Activated T-helper 1 cell treated with Interleukin-2 at 50 U/mL for 16 hours (primary cell): ENCODE results near the gene UQCRHL.

Experiments
- DNase-seq: peaks from one replicate; pipeline ENCODE4 v3.0.0-alpha.2; 2020; ENCODE audit warnings: low read depth

The UQCRHL gene

DNA sequence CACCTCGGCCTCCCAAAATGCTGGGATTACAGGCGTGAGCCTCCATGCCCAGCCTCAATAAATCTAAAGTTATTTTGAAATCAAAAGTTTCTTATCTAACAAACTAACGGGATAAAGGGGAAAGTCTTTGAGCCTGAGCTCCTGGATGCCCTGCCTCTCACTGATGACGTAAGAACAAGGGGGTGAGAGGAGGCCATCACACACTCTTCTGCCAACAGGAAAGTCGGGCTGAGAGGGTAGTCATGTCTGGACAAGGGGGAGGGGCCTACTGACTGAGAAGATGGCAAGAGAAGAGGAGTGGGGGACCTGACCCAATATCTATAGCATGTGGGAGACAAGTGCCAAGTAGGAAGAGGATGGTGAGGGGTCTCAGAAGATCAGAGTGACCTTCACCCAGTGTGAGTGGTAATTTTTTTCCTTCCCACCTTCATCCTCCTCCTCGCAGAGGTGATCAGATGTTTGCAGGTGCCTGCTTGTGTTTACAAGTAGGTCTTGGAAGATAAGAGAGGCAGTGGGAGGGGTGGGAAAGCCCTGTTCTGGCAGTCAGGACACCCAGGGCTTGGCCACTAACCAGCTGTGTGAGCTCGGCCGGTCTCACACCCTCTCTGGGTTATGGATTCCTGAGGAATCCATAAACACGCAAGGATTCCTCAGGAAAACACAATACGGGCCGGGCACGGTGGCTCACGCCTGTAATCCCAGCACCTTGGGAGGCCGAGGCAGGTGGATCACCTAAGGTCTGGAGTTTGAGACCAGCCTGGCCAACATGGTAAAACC lies 9.6 kb downstream of the UQCRHL start:
- DNase-seq, result no peak

DNA sequence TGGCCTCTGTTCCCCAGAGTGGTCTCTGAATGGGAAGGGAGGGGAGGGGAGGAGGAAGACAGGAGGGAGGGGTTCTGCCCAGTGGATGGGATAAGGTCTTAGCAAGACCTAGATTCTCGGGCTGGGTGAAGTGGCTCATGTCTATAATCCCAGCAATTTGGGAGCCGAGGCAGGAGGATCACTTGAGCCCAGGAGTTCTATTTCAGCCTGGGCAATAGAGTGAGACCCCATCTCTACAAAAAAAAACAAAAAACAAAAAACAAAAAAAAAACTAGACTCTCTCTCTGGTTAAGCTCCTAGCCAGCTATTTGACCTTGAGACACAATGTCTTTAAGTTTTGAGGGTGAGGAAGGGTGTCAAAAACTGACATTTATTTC lies 11.4 kb downstream of the UQCRHL start:
- no peak for DNase-seq

DNA sequence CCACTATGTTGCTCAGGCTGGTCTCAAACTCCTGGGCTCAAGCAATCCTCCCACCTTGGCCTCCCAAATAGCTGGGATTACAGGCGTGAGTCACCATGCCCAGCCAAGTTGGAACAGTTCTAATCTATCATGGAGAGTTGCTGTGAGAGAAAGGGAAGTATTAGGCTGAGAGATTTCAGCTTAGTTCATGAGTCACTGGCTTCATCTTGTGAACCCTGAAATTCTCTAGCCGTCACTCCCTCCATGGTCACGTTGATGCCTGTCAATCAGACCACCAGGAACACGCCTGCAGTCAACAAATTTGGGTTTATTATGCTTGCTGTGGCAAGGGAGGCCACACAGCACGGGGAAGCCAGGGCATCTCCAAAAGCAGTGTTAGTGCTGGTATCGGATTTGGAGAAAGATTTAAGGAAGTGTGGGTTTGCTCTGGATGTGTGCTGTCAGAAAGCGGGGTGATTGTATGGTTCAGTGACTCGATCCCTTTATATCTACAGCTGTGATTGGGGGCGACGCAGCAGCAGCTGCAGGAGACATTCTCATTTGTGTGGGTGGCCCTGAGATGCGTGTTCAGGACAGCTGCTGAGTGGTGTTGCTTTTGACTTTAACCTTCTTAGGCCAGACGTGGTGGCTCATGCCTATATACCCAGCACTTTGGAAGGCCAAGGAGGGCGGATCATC lies 18.7 kb downstream of the UQCRHL start:
- no peak for DNase-seq

- DNase-seq, result no peak
Measured at GRCh38 chr1:15786581-15786980, 20.9 kb downstream of the UQCRHL start.

GRCh38 chr1:15785683-15786082 lies 21.8 kb downstream of the UQCRHL start:
- DNase-seq, result no peak

GRCh38 chr1:15777909-15778707 lies 29.3 kb downstream of the UQCRHL start:
- no peak for DNase-seq

DNA sequence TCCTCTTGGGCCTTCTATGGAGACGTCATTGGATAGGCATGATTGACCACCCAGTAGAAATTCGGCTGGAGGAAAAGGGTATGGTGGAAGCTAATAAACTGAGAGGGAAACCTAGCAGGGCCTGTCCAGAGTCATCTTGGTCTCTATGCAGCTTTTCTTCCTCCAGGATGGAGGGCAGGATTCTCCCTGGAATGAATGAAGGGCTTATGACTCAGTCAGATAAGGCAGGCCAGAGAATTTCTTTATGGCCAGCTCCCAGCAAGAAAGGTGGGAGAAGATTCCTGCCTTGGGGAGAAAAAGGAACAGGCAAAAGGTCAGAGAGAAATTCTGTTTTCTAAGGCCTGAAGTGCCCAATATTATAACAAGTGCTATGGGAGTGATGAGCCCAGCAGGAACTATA lies 31.7 kb downstream of the UQCRHL start:
- no peak for DNase-seq

DNA sequence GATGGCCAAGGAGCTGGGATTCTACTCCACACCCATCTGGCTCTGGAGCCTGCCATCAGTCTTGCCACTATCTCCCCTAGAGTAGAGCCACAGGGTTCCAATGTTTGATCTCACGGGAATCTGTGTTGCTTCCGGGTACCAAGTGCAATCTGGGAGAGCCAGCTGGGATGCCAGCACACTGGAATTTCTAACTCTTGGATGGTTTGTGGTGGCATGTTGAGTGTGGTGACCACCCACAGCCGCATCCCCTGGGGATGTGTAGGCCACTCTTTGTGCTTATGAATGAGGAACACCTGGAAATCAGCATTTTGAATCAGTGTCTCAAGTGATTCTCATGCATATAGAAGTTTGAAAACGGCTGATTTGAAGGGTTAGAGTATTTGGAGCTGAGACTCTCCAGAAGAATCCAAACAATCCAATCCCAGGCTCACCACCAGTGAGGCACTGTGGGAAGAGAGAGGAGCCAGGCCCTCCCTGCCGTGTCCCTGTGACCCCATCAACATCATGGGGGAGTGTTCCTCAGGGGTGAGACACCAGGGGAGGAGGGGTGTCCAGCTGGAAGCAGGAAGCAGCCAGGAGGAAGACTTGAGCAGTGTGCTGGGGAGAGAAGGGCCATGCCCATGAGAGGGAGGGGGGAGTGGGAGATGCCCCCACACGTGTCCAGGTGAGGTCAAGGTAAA lies 35.5 kb downstream of the UQCRHL start:
- no peak for DNase-seq

DNA sequence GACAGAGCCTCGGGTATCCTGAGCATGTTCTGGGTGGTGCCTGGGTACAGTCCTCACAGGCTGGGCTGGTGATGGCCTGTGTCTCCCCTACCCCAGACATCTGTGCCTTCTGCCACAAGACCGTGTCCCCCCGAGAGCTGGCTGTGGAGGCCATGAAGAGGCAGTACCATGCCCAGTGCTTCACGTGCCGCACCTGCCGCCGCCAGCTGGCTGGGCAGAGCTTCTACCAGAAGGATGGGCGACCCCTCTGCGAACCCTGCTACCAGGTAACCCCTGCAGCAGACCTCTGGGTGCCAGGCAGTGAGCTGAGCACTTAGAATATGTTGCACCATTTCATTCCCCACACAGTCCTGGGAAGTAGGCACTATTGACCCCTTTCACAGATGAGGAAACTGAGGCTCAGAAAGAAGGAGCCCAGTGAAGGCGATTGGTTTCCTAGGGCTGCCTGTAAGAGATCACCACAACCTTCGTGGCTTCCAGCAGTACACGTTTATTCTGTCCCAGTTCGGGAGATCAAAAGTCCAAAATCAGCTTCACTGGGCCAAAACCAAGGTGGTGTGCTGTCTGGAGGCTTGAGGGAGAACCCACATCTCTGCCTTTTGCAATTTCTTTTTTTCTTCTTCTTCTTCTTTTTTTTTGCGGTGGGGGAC lies 37.0 kb downstream of the UQCRHL start:
- no peak for DNase-seq

- DNase-seq, result no peak
Measured at GRCh38 chr1:15768388-15768787, 39.1 kb downstream of the UQCRHL start.

- no peak for DNase-seq
Measured at GRCh38 chr1:15767941-15768340, 39.5 kb downstream of the UQCRHL start.

DNA sequence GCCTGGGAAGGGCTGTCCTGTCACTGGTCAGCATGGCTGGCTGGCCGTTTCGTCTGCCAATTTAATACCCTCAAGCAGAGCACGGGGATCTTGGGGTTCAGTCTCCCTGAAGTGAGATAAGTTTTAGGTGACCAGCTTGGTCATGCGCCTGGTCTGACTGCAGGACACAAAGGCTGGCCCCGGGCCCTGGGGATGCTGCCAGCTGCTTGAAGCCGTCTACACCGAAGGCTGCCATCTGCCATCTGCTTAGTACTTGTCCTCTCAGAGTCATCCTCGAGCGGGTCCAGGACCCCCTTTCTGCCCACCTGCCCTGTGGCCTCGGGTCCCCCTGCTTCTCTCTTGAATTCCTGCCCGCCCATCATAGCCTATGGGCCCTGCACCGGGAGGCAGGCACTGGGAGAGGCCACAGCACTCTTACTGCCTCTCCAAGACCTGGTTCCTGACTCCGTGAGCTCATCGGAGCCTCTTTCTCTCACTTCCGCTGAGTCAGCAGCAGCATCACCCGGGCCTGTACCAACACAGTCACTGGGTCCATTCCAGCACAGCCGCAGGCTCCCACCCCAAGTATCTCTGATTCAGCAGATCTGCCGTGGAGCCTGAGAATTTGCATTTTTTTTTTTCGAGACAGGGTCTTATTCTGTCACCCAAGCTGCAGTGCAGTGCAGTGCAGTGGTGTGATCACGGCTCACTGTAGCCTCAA lies 41.8 kb downstream of the UQCRHL start:
- DNase-seq, result no peak

- no peak for DNase-seq
Measured at GRCh38 chr1:15764890-15765289, 42.6 kb downstream of the UQCRHL start.

DNA sequence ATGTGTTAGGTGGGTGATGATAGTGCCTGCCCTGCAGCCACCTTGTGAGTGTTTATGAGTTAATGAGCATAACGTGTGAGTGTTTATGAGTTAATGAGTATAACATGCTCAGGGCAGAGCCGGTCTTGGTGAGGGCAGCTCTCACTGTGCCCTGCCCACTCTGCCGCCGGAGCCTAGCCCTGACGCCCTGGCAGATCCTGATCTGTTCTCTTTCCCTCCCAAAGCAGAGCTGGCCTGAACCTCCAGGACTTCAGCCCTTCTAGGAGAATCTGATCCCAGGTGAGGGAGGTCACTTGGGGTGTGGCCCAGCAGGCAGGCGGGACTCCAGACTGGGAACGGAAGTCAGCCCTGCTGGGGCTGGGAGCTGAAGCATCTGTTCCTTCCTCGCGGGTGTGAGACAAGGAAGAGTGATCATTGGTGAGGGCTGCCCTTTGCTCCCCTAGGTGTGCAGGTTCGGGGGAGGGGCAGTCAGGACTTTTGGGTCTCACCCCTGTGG lies 43.1 kb downstream of the UQCRHL start:
- DNase-seq, result no peak

DNA sequence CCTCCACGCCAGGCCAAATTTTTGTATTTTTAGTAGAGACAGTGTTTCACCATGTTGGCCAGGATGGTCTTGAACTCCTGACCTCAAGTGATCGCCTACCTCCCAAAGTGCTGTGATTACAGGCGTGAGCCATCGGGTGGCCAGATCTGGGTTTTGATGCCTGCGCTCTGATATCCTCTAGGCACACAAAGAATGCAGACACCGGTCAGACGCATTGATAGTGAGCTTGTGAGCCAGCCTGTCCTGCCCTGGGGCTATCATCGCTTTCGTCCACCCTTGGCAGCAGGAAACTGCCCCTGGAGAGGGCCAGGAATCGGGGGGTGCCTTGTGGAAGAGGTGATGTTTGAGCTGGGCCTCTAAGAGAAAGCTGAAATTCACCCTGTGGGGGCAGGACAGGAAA lies 44.9 kb downstream of the UQCRHL start:
- no peak for DNase-seq

- no peak for DNase-seq
Measured at GRCh38 chr1:15761366-15762128, 45.9 kb downstream of the UQCRHL start.

DNA sequence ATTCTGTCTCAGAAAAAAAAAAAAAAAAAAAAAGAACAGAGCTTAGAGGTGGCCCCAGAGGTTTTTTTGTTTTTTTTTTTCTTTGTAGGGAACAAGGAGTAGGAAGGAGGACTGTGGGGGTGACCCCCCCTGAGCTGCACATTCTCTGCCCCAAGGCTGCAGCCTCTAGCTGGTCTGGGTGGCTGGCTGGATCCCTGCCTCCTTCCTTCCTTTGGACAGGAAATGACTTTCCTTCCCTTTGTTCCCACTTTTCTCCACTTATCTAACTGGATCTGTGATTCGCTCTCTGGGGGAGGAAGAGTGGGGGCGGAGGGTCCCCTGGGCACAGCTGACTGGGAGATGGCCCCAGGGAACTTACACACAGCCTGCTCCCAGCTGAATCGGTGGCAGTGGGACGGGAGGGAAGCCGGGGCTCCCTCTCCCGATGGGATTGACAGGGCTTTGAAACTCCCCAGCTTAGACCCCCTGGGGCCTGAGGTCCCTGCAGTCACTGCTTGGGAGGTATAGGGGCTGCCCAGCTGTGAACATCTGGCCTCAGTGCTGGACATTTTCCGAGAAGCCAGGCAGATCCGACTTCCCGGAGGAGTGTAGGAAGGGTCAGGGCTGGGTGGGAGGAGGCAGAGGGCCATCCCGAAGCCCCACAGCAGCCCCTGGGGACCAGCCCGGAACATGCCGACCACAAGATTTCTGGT lies 46.8 kb downstream of the UQCRHL start:
- DNase-seq, result no peak

GRCh38 chr1:15758953-15759661 lies 48.3 kb downstream of the UQCRHL start:
- DNase-seq, result no peak

DNA sequence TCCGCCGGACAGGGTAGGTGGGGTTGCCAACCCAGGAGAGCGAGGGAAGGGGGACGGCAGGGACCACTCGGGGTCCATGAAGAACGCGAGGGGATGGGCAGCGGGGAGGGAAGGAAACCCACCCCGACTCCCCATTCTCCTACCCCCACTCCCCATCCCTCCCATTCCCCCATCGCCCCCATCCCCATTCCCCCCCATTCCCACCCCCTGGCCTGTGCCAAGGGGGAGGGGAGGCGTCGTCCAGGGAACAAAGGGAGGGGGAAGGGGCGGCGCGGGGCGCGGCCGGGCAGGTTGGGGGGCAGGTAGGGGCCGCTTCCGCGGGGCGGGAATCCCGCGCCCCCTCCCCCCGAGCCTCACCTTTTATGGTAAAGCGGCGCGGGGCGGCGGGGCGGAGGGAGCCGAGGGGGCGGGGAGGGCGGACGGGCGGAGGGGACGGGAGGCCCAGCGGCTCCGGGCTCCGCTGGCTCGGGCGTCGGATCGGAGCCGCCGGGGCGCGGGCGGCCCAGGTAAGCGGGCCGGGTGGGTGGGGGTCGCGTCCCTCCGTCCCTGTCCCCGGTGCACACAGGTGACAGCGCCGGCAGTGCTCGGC lies 49.0 kb downstream of the UQCRHL start, which contains the start of gene FBLIM1:
Gene FBLIM1, plus strand, starts transcription at position 453 of the 589 bp plus-strand sequence. CDS start 6,189 bp downstream, outside the sequence.
- no peak for DNase-seq
